Lower lobe of right lung (tissue), 2 donors: Measurements from ENCODE around the gene IL27RA. TPM values are rescaled to one million over a fixed set of nuclear protein-coding genes. Genes with fewer than 3 reads are reported as not detected.

Experiments used
- ATAC-seq, 2 donors: fragments of 200-7000 bp; cut with Tn5 transposase; one replicate each; pipeline ENCODE4 v1.9.1; 2020 to 2022; ENCODE audit warnings: mild to moderate bottlenecking in 2 of 2, moderate library complexity in 2 of 2
- DNase-seq: peaks from one replicate; pipeline ENCODE4 v3.0.0-alpha.2; 2020
- H3K27ac ChIP-seq: fragments of 200-600 bp; one replicate; pipeline ENCODE4 v1.8.0; 2022
- H3K27me3 ChIP-seq: fragments of 200-600 bp; one replicate; pipeline ENCODE4 v1.8.0; 2022; ENCODE audit warnings: low read depth
- H3K36me3 ChIP-seq: fragments of 200-600 bp; one replicate; pipeline ENCODE4 v1.8.0; 2022; ENCODE audit warnings: mild to moderate bottlenecking
- H3K4me1 ChIP-seq: fragments of 200-600 bp; one replicate; pipeline ENCODE4 v1.8.0; 2022
- H3K4me3 ChIP-seq: fragments of 200-600 bp; one replicate; pipeline ENCODE4 v1.8.0; 2022; ENCODE audit warnings: mild to moderate bottlenecking
- H3K9me3 ChIP-seq: fragments of 200-600 bp; one replicate; pipeline ENCODE4 v1.8.0; 2022
- intact Hi-C: fragments of 100-400 bp; cut with DNase I; formaldehyde crosslinking; loops from one replicate; pipeline ENCODE4 v1.11.0; 2022
- total RNA-seq: library from RNA; stranded (reverse); fragmentation: NEBNext Ultra II Directional; extraction: Animal tissue kit (Norgen Biotek cat#: 25700); gene quantifications from one replicate; pipeline ENCODE4 v1.2.1, GENCODE V29; 2021
- TF ChIP-seq, protein P1 (sequence below): fragments of 200-600 bp; IDR thresholded peaks from one replicate; pipeline ENCODE4 v1.8.0; 2022; ENCODE audit warnings: antibody characterized with exemption, mild to moderate bottlenecking
- donor health status: DM: no; HTN: yes; CAD: no; lungs with severe emphysema.

Gene IL27RA
- total RNA-seq, 1 donor from 2014 or later, result 20.4 TPM

DNA sequence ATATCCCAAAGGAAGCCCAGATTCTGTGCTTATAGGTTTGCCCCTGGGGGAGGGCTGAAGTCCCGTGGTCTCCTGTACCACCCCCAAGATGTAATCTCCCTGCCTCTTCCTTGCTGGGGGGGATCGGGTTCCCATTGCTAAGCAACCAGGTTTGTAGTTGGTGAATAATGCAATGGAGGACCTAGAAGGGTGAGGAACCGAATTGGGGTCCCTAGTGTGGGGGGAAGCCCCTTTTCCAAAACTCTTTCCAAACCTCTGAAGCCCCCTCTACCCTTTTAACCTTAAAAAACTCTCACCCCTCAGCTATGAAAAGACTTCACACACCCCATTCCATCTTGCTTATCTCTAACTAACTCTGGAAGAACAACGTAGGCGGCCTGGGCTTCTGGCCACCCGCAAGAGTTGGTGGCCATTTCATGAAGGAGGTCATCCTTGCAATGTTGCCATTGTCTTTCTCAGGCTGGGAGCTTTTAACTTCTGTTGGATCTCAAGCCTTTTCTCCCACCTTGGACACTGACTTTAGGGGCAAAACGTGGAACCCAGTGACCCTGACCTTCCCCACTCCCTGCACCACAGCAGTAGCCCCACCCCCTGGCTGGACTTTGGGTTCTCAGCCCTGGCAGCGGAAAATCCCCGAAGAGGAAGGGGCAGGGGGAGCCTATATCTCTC lies 29.7 kb downstream of the IL27RA start:
- DNase-seq, result no peak
- Histone ChIP-seq H3K4me3 (peak overlapping the region; percentile 37), H3K27ac (peak overlapping the region; percentile 36), H3K9me3 (no peaks in the 10 kb centered on the region), H3K27me3 (peaks cover 27% of the 10 kb centered on the region), H3K4me1 (peaks cover 7% of the 10 kb centered on the region), H3K36me3 (no peaks in the 10 kb centered on the region)
- ATAC-seq, result peak; percentile 38 to 61
- intact Hi-C loops, result no loop called here
- TF ChIP-seq, protein P1, sequence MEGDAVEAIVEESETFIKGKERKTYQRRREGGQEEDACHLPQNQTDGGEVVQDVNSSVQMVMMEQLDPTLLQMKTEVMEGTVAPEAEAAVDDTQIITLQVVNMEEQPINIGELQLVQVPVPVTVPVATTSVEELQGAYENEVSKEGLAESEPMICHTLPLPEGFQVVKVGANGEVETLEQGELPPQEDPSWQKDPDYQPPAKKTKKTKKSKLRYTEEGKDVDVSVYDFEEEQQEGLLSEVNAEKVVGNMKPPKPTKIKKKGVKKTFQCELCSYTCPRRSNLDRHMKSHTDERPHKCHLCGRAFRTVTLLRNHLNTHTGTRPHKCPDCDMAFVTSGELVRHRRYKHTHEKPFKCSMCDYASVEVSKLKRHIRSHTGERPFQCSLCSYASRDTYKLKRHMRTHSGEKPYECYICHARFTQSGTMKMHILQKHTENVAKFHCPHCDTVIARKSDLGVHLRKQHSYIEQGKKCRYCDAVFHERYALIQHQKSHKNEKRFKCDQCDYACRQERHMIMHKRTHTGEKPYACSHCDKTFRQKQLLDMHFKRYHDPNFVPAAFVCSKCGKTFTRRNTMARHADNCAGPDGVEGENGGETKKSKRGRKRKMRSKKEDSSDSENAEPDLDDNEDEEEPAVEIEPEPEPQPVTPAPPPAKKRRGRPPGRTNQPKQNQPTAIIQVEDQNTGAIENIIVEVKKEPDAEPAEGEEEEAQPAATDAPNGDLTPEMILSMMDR, result no peak

DNA sequence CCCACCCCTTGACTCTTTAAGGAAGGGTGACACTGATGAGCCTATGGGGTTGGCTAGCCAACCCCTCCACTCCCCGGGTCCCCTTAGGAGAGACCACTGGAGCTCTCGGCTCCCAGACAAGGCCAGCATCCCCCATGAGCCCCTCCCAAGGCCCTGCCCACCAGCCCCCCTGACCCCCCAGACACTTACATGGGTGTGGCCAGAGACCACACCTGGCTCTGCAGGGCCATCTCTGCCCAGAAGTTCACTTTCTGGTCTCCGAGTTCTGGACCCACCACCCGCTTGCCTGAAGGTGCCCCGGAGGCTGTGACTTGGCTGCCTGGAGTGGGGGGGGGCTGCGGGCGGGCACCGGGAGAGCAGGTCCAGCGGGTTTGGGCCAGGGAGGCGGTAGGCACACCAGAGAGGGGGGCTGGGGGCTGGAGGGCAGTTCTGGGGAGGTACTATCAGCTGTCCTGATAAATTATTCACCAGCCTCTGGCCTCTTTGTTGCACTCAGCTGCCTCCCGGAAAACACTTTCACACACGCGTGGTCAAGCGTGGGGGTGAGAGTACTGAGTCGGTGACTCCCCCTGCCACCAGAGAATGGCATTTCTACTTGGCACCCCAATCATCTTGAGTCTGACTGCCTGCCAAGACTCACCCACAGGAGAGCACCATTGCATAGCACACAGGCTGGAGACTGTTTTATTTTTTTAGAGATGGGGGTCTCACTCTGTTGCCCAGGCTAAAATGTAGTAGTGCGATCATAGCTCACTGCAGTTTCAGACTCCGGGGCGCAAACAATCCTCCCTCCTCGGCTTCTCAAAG lies 30.4 kb downstream of the IL27RA start, which contains the start of gene PALM3:
PALM3 (minus strand) TSS at position 326 of the 807 bp plus-strand sequence; CDS start at position 230, 96 bp downstream.
- ATAC-seq (peak; percentile 91 to 95), DNase-seq (peak; percentile 81)
- peaks cover 27% of the 10 kb centered on the region for H3K27me3 ChIP-seq
- no peaks in the 10 kb centered on the region for H3K9me3 ChIP-seq
- no peaks in the 10 kb centered on the region for H3K36me3 ChIP-seq
- peaks cover 7% of the 10 kb centered on the region for H3K4me1 ChIP-seq
- H3K27ac ChIP-seq, result peak within 1 kb of the TSS; percentile 36
- H3K4me3 ChIP-seq, result peak within 1 kb of the TSS; percentile 37
- TF ChIP-seq, protein P1, result no peak
- intact Hi-C loops, result no loop called here

DNA sequence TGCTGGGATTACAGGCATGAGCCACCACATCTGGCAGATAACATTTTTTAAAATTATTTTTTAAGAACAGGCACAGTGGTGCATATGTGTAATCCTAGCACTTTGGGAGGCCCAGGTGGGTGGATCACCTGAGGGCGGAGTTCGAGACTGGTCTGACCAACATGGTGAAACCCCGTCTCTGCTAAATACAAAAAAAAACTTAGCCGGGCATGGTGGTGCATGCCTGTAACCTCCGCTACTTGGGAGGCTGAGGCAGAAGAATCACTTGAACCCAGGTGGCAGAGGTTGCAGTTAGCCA lies 30.9 kb downstream of the IL27RA start:
- DNase-seq, result no peak
- Histone ChIP-seq H3K4me3 (no peak overlapping the region), H3K27ac (no peak overlapping the region), H3K27me3 (peaks cover 27% of the 10 kb centered on the region), H3K9me3 (no peaks in the 10 kb centered on the region), H3K4me1 (peaks cover 4% of the 10 kb centered on the region), H3K36me3 (no peaks in the 10 kb centered on the region)
- TF ChIP-seq, protein P1, result no peak
- intact Hi-C loops, result no loop called here
- ATAC-seq, result peak in 1 of 2 donors; percentile 1

DNA sequence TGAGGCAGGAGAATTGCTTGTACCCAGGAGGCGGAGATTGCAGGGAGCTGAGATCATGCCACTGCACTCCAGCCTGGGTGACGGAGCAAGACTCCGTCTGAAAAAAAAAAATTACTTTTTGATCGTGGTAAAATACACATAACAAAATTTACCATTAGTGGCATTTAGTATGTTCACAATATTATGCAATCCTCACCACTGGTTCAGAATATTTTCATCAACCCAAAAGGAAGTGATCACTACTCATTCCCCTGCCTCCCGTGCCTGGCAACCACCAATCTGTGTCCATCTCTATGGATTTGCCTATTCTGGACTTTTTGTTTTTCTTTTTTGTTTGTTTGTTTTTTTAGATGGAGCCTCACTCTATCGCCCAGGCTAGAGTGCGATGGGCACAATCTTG lies 31.5 kb downstream of the IL27RA start:
- H3K4me3 ChIP-seq, result no peak overlapping the region
- no peak overlapping the region for H3K27ac ChIP-seq
- H3K36me3 ChIP-seq, result no peaks in the 10 kb centered on the region
- DNase-seq (no peak), ATAC-seq (no peak)
- H3K27me3 ChIP-seq, result peaks cover 27% of the 10 kb centered on the region
- TF ChIP-seq, protein P1, result no peak
- no peaks in the 10 kb centered on the region for H3K4me1 ChIP-seq
- intact Hi-C loops, result no loop called here
- no peaks in the 10 kb centered on the region for H3K9me3 ChIP-seq

DNA sequence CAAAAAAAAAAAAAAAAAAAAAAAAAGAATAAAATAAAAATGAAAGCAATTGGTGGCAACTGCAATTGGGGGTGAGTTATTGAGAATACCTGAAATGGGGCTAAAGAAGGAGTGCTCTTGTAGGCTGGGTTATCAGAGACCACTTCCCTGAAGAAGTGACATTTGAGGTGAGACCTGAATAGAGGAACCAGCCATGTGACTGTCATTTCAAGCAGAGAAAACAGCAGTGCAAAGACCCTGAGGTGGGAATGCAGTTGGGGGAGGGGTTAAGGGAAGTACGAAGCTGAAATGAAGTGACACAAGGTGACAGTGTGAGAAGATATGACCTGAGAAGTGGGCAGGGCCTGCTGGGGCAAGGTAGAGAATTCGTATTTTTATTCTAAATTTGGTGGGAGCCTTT lies 34.6 kb downstream of the IL27RA start:
- H3K27me3 ChIP-seq, result peaks cover 9% of the 10 kb centered on the region
- H3K4me1 ChIP-seq, result peaks cover under 1% of the 10 kb centered on the region
- H3K36me3 ChIP-seq, result no peaks in the 10 kb centered on the region
- H3K4me3 ChIP-seq, result no peak overlapping the region
- no peak overlapping the region for H3K27ac ChIP-seq
- ATAC-seq (no peak), DNase-seq (no peak)
- intact Hi-C loops, result no loop called here
- no peaks in the 10 kb centered on the region for H3K9me3 ChIP-seq
- TF ChIP-seq, protein P1, result no peak
